Measurements from ENCODE around the gene PGAM5. TPM values are rescaled to one million over a fixed set of nuclear protein-coding genes. Genes with fewer than 3 reads are reported as not detected.
"Not testable (repeated sequence)": the region's sequence is repeated elsewhere in the genome, so short reads cannot be mapped to it uniquely, and the experiment has no call there.

The PGAM5 gene
- total and polyA plus RNA-seq, 9 of the 15 experiments (the other 6 are each of a cell fraction or from before 2014, with no cell fraction given), result 7.4 to 121 (median 69.5) TPM

DNA sequence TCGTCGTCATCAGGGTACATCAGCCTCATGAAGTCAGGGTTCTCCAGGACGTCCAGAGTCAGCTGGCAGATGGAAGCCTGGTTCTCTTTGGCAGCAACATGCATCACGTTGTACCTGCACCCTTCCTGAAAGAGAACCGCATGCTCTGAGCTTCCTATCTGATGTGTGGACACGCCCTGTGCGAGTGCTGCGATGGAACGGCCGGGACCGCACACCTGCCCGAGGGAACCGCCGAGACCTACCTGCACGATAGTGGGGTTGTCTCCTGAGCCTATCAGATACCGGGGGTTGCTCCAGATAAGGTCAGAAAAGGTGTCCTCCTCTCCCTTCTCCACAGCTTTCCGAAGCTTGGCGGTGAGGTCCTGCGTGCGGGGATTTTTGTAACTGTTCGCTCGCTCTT is 37.3 kb downstream of the PGAM5 start (continued):
- TF ChIP-seq ZNF507 (tag; conservative IDR thresholded peaks at IDR 0.05) (no peak), TEAD2 (tag; IDR thresholded peaks at IDR 0.05) (no peak), RBFOX2 (IDR thresholded peaks at IDR 0.05; ENCODE audit: low read depth, low read length) (no peak)

DNA sequence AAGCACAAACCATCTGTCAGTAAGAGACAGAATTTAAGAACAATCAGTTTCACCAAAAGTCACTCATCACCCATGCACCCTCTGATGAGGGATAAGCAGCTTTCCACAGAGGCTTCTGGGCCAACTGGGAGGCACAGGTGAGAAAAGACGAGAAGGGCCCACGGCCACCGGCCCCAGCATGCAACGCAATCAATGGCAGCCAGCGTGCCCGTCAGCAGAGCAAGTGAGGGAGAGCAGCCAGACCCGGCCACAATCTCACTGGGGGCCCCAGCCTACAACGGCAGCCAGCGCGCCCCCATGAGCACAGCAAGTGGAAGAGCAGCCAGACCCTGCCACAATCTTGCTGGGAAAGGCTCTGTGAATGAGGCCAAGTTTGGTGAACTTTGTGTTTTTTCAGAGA is 37.7 kb downstream of the PGAM5 start:
- in situ Hi-C loops (cut with MboI), result no loop called here
- Histone ChIP-seq H3K36me3 (ENCODE audit: control insufficient read depth, insufficient read depth, low read length) (peaks cover 90% of the 10 kb centered on the region), H2AFZ (ENCODE audit: low read depth, low read length) (no peak overlapping the region), H3K27ac (ENCODE audit: extremely low read depth, low read depth, low read length) (no peak overlapping the region), H3K79me2 (ENCODE audit: control insufficient read depth, insufficient read depth, low read length) (peaks cover 26% of the 10 kb centered on the region), H3K27me3 (ENCODE audit: control insufficient read depth in 2 of 2, insufficient read depth in 2 of 2, low read length in 2 of 2) (no peaks in the 10 kb centered on the region), H3K4me2 (ENCODE audit: insufficient read depth, low read length) (no peak overlapping the region), H3K9ac (ENCODE audit: insufficient read depth in 1 of 2, low read depth in 2 of 2, low read length in 2 of 2) (no peak overlapping the region; a peak in 1 of 4 replicates), H3K9me1 (ENCODE audit: control insufficient read depth, insufficient read depth, low read length) (no peaks in the 10 kb centered on the region), H4K20me1 (replicated peaks; ENCODE audit: control insufficient read depth, insufficient read depth, low read length) (peaks cover 4% of the 10 kb centered on the region; the same call in 1 of the 2 replicates), H3K4me3 (no peak overlapping the region), H3K9me3 (replicated peaks; ENCODE audit: control insufficient read depth, insufficient read depth, low read depth, low read length) (no peaks in the 10 kb centered on the region), H3K4me1 (replicated peaks in 1 of 2; ENCODE audit: control insufficient read depth in 2 of 2, insufficient read depth in 2 of 2, low read length in 2 of 2) (no peaks in the 10 kb centered on the region)
- 94% methylated on average over 10 of the region's 10 CpGs for WGBS (ENCODE audit: insufficient coverage, low coverage, missing lambda C conversion rate)
- CTCF ChIA-PET (ENCODE audit: low intra/inter-chr PET ratio), result no interaction called here
- no TSS peak for BruUV-seq (replicated peaks)
- intact Hi-C loops (cut with micrococcal nuclease), result no loop called here
- DNase-seq (ENCODE audit: extremely low read depth in 1 of 4, low spot score in 3 of 4), result no peak
- no peak for FAIRE-seq
- no peak for TF ChIP-seq CCNT2 (IDR thresholded peaks at IDR 0.05; ENCODE audit: borderline replicate concordance, extremely low read depth, insufficient read length, low read depth, low read length)
- peak; percentile 47; the same call in 1 of the 2 replicates for TF ChIP-seq POLR2G (IDR thresholded peaks at IDR 0.05; ENCODE audit: low read depth, low read length)
- no peak for TF ChIP-seq TCFL5 (CRISPR knock-in tag; conservative IDR thresholded peaks at IDR 0.05)
- no peak for TF ChIP-seq TFAM (CRISPR knock-in tag; conservative IDR thresholded peaks at IDR 0.05)
- no peak for TF ChIP-seq ZNF436 (CRISPR knock-in tag; IDR thresholded peaks at IDR 0.05)
- no peak for TF ChIP-seq SIRT6 (IDR thresholded peaks at IDR 0.05; ENCODE audit: low read depth, low read length)
- POLR2A ChIA-PET, result no interaction called here
- ATAC-seq, result no peak

DNA sequence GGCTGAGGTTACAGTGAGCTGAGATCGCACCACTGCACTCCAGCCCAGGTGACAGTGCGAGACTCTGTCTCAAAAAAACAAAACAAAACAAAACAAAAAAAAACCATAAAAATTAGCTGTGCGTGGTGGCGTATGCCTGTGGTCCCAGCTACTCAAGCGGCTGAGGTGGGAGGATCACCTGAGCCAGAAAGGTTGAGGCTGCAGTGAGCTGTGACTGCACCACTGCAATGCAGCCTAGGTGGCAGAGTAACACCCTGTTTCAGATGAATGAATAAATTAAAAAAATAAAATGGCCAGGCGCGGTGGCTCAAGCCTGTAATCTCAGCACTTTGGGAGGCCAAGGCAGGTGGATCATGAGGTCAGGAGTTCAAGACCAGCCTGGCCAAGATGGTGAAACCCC is 43.0 kb downstream of the PGAM5 start:
- BruUV-seq (replicated peaks); CTCF ChIA-PET (ENCODE audit: low intra/inter-chr PET ratio); intact Hi-C loops (cut with micrococcal nuclease): not testable (repeated sequence)

More for the DNA sequence above, 43.0 kb downstream of the PGAM5 start:
- H3K4me2 ChIP-seq (ENCODE audit: insufficient read depth, low read length); ATAC-seq; FAIRE-seq; H3K4me3 ChIP-seq; H3K9me1 ChIP-seq (ENCODE audit: control insufficient read depth, insufficient read depth, low read length); H4K20me1 ChIP-seq (replicated peaks; ENCODE audit: control insufficient read depth, insufficient read depth, low read length); H3K9ac ChIP-seq (ENCODE audit: insufficient read depth in 1 of 2, low read depth in 2 of 2, low read length in 2 of 2); H3K27me3 ChIP-seq (ENCODE audit: control insufficient read depth in 2 of 2, insufficient read depth in 2 of 2, low read length in 2 of 2); POLR2A ChIA-PET; DNase-seq (ENCODE audit: extremely low read depth in 1 of 4, low spot score in 3 of 4); H3K27ac ChIP-seq (ENCODE audit: extremely low read depth, low read depth, low read length); H3K9me3 ChIP-seq (replicated peaks; ENCODE audit: control insufficient read depth, insufficient read depth, low read depth, low read length); in situ Hi-C loops (cut with MboI); H2AFZ ChIP-seq (ENCODE audit: low read depth, low read length): not testable (repeated sequence)
- Histone ChIP-seq H3K79me2 (ENCODE audit: control insufficient read depth, insufficient read depth, low read length) (peaks cover 56% of the 10 kb centered on the region), H3K4me1 (replicated peaks in 1 of 2; ENCODE audit: control insufficient read depth in 2 of 2, insufficient read depth in 2 of 2, low read length in 2 of 2) (peaks cover 3 to 13% of the 10 kb centered on the region in 2 experiments; a peak in 3 of 5 replicates), H3K36me3 (ENCODE audit: control insufficient read depth, insufficient read depth, low read length) (peaks cover 83% of the 10 kb centered on the region)
- 96% methylated on average over 7 of the region's 7 CpGs for WGBS (ENCODE audit: insufficient coverage, low coverage, missing lambda C conversion rate)
